ENCODE results near the gene IFI30. TPM values are rescaled to one million over a fixed set of nuclear protein-coding genes. Genes with fewer than 3 reads are reported as not detected.

IFI30 gene
- total and polyA plus RNA-seq, 2 experiments from 2014 or later, result 27.4 to 34.4 TPM

DNA sequence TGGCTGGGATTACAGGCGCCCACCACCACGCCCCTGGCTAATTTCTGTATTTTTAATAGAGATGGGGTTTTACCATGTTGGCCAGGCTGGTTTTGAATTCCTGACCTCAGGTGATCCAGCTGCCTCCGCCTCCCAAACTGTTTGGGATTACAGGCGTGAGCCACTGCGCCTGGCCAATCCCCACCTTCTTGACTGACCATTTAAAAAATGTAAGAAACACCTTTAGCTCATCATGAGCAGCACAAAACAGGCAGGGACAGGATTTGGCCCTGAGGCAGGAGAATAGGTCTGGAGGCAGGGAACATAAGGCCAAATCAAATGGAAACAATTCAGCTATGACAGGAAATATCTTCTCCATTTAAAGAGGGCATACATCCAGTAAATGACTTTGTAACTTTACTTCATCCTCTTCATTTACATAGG is 18.0 kb downstream of the IFI30 start:
- H3K27me3 ChIP-seq (ENCODE audit: insufficient read depth), result no peaks in the 10 kb centered on the region
- H3K9me3 Mint-ChIP-seq, result peaks cover 4% of the 10 kb centered on the region; the same call in 1 of the 3 replicates
- H3F3A ChIP-seq (replicated peaks; ENCODE audit: low read depth), result peaks cover 22% of the 10 kb centered on the region; the same call in 1 of the 2 replicates
- H3K36me3 Mint-ChIP-seq (ENCODE audit: low read depth), result peaks cover 11% of the 10 kb centered on the region; the same call in 2 of the 3 replicates
- DNase-seq (ENCODE audit: low spot score), result no peak
- peaks cover 6% of the 10 kb centered on the region for H3K79me2 ChIP-seq (replicated peaks; ENCODE audit: insufficient read depth)
- H3K4me2 ChIP-seq, result peak overlapping the region; percentile 64; the same call in 1 of the 2 replicates
- H3K4me3 Mint-ChIP-seq, result peak overlapping the region; percentile 89; the same call in 2 of the 3 replicates
- H3K4me3 ChIP-seq, result no peak overlapping the region
- H3K36me3 ChIP-seq (ENCODE audit: insufficient read depth), result no peaks in the 10 kb centered on the region
- H3K27ac ChIP-seq (ENCODE audit: low read depth), result peak overlapping the region; percentile 68
- no peak for TF ChIP-seq POLR2AphosphoS5 (IDR thresholded peaks at IDR 0.05; ENCODE audit: low read depth)
- no peak for TF ChIP-seq CREB1 (CRISPR knock-in tag; IDR thresholded peaks at IDR 0.05; ENCODE audit: low read depth)
- TF ChIP-seq ZNF331 (CRISPR knock-in tag; IDR thresholded peaks at IDR 0.05; ENCODE audit: low read depth), result no peak
- TF ChIP-seq, protein P1, sequence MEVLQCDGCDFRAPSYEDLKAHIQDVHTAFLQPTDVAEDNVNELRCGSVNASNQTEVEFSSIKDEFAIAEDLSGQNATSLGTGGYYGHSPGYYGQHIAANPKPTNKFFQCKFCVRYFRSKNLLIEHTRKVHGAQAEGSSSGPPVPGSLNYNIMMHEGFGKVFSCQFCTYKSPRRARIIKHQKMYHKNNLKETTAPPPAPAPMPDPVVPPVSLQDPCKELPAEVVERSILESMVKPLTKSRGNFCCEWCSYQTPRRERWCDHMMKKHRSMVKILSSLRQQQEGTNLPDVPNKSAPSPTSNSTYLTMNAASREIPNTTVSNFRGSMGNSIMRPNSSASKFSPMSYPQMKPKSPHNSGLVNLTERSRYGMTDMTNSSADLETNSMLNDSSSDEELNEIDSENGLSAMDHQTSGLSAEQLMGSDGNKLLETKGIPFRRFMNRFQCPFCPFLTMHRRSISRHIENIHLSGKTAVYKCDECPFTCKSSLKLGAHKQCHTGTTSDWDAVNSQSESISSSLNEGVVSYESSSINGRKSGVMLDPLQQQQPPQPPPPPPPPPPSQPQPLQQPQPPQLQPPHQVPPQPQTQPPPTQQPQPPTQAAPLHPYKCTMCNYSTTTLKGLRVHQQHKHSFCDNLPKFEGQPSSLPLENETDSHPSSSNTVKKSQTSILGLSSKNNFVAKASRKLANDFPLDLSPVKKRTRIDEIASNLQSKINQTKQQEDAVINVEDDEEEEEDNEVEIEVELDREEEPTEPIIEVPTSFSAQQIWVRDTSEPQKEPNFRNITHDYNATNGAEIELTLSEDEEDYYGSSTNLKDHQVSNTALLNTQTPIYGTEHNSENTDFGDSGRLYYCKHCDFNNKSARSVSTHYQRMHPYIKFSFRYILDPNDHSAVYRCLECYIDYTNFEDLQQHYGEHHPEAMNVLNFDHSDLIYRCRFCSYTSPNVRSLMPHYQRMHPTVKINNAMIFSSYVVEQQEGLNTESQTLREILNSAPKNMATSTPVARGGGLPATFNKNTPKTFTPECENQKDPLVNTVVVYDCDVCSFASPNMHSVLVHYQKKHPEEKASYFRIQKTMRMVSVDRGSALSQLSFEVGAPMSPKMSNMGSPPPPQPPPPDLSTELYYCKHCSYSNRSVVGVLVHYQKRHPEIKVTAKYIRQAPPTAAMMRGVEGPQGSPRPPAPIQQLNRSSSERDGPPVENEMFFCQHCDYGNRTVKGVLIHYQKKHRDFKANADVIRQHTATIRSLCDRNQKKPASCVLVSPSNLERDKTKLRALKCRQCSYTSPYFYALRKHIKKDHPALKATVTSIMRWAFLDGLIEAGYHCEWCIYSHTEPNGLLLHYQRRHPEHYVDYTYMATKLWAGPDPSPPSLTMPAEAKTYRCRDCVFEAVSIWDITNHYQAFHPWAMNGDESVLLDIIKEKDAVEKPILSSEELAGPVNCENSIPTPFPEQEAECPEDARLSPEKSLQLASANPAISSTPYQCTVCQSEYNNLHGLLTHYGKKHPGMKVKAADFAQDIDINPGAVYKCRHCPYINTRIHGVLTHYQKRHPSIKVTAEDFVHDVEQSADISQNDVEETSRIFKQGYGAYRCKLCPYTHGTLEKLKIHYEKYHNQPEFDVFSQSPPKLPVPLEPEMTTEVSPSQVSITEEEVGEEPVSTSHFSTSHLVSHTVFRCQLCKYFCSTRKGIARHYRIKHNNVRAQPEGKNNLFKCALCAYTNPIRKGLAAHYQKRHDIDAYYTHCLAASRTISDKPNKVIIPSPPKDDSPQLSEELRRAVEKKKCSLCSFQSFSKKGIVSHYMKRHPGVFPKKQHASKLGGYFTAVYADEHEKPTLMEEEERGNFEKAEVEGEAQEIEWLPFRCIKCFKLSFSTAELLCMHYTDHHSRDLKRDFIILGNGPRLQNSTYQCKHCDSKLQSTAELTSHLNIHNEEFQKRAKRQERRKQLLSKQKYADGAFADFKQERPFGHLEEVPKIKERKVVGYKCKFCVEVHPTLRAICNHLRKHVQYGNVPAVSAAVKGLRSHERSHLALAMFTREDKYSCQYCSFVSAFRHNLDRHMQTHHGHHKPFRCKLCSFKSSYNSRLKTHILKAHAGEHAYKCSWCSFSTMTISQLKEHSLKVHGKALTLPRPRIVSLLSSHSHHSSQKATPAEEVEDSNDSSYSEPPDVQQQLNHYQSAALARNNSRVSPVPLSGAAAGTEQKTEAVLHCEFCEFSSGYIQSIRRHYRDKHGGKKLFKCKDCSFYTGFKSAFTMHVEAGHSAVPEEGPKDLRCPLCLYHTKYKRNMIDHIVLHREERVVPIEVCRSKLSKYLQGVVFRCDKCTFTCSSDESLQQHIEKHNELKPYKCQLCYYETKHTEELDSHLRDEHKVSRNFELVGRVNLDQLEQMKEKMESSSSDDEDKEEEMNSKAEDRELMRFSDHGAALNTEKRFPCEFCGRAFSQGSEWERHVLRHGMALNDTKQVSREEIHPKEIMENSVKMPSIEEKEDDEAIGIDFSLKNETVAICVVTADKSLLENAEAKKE (CRISPR knock-in tag; IDR thresholded peaks at IDR 0.05), result no peak
- TF ChIP-seq EZH2phosphoT487 (IDR thresholded peaks at IDR 0.05; ENCODE audit: unreplicated experiment), result no peak
- H4K20me1 ChIP-seq (replicated peaks; ENCODE audit: insufficient read depth), result peaks cover 15% of the 10 kb centered on the region
- H3K4me1 ChIP-seq (ENCODE audit: insufficient read depth), result peaks cover 11% of the 10 kb centered on the region; the same call in 1 of the 2 replicates
- H2AFZ ChIP-seq, result no peak overlapping the region
- H3K4me1 Mint-ChIP-seq, result peaks cover 18% of the 10 kb centered on the region; the same call in 2 of the 3 replicates
- ATAC-seq, result no peak
- no peaks in the 10 kb centered on the region for H3K9me2 ChIP-seq (ENCODE audit: insufficient read depth)
- H3K27me3 Mint-ChIP-seq (ENCODE audit: insufficient read depth, low read depth, poor library complexity), result peaks cover 18% of the 10 kb centered on the region
- peak overlapping the region; percentile 76 for H3K27ac Mint-ChIP-seq

All from GM23338 (cell line).